Measurements from ENCODE around the gene TAGLN. TPM values are rescaled to one million over a fixed set of nuclear protein-coding genes. Genes with fewer than 3 reads are reported as not detected.

The TAGLN gene
- total RNA-seq, 2 experiments from 2014 or later, result 8.4 to 9.5 TPM

DNA sequence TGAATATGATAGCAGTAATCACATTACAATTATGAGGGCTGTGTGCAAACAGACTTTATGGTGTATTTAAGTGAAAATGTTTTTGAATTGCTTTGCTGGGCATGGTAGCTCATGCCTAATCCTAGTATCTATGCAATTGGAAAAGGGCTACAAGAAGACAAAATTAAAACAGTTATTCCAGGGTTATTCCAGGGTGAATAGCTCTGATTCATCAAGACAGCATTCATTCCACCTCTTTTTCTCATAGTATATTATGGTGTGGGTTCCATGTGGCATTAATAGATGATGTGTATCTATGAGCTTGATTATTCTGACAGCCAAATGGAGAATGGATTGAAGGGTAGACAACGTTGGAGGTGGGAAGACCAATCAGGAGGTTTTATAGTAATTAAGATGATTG is 32.7 kb upstream of the TAGLN start:
- DNase-seq (no peak), ATAC-seq (ENCODE audit: poor library complexity) (no peak)
- no peak overlapping the region for H3K4me3 Mint-ChIP-seq
- no peaks in the 10 kb centered on the region for H3K4me1 Mint-ChIP-seq (ENCODE audit: low read depth)
- CTCF ChIA-PET, result interaction anchor here (1.0 to 1.5 kb wide), 2 partner anchors 10 to 14 kb away, joined by 3 to 4 read pairs; no protein-coding TSS in a partner anchor
- H3K27ac ChIP-seq (ENCODE audit: low read depth in 1 of 2, low read length in 2 of 2), result no peak overlapping the region
- H3K36me3 ChIP-seq (ENCODE audit: insufficient read depth, low read length), result peaks cover 74% of the 10 kb centered on the region
- H3K27me3 Mint-ChIP-seq, result no peaks in the 10 kb centered on the region
- peaks cover 88% of the 10 kb centered on the region for H3K36me3 Mint-ChIP-seq (ENCODE audit: low read depth)
- peak overlapping the region; percentile 4 for H3K27ac Mint-ChIP-seq
- POLR2A ChIA-PET, result interaction anchor here (1.6 kb wide), 1 partner anchor 12 kb away, joined by 7 read pairs; the partner anchor contains the start of gene SIDT2
- no peak overlapping the region for H3K4me3 ChIP-seq (ENCODE audit: low read length)
- H3K9me3 Mint-ChIP-seq, result no peaks in the 10 kb centered on the region
- no peaks in the 10 kb centered on the region for H3K9me3 ChIP-seq (ENCODE audit: control insufficient read depth in 1 of 2, insufficient read depth in 1 of 2, low read length in 2 of 2)
- intact Hi-C loops (cut with DNase I, micrococcal nuclease), result no loop called here
- no peaks in the 10 kb centered on the region for H3K27me3 ChIP-seq (ENCODE audit: control insufficient read depth in 1 of 2, insufficient read depth in 2 of 2, low read length in 2 of 2)
- TF ChIP-seq, protein P1, sequence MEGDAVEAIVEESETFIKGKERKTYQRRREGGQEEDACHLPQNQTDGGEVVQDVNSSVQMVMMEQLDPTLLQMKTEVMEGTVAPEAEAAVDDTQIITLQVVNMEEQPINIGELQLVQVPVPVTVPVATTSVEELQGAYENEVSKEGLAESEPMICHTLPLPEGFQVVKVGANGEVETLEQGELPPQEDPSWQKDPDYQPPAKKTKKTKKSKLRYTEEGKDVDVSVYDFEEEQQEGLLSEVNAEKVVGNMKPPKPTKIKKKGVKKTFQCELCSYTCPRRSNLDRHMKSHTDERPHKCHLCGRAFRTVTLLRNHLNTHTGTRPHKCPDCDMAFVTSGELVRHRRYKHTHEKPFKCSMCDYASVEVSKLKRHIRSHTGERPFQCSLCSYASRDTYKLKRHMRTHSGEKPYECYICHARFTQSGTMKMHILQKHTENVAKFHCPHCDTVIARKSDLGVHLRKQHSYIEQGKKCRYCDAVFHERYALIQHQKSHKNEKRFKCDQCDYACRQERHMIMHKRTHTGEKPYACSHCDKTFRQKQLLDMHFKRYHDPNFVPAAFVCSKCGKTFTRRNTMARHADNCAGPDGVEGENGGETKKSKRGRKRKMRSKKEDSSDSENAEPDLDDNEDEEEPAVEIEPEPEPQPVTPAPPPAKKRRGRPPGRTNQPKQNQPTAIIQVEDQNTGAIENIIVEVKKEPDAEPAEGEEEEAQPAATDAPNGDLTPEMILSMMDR (IDR thresholded peaks at IDR 0.05), result no peak
- no peaks in the 10 kb centered on the region for H3K4me1 ChIP-seq (ENCODE audit: insufficient read depth, low read length)

DNA sequence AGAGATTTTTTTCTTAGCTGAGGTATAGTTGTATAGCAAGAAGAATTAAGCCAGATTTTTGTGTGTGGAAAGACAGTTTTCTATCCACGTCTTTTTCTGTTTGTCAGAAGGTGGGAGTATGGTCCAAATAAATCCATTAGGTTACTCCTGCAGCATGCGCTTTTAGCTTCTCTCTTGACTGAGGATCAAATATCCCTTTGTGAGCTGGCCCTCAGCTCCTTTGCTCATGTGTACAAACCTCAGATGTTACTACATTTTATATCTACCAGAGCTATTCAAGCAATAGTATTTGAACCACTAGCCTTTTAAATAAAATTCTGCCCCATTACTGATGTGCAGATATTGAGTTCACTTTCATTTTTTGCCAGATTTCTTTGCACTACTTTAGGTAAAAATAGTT is 29.4 kb upstream of the TAGLN start:
- Histone ChIP-seq H3K4me1 (ENCODE audit: insufficient read depth, low read length) (no peaks in the 10 kb centered on the region), H3K36me3 (ENCODE audit: insufficient read depth, low read length) (peaks cover 47% of the 10 kb centered on the region), H3K27ac (ENCODE audit: low read depth in 1 of 2, low read length in 2 of 2) (no peak overlapping the region), H3K9me3 (ENCODE audit: control insufficient read depth in 1 of 2, insufficient read depth in 1 of 2, low read length in 2 of 2) (no peaks in the 10 kb centered on the region), H3K4me3 (ENCODE audit: low read length) (no peak overlapping the region), H3K27me3 (ENCODE audit: control insufficient read depth in 1 of 2, insufficient read depth in 2 of 2, low read length in 2 of 2) (no peaks in the 10 kb centered on the region)
- intact Hi-C loops (cut with DNase I, micrococcal nuclease), result no loop called here
- ATAC-seq (ENCODE audit: poor library complexity) (no peak), DNase-seq (no peak)
- POLR2A ChIA-PET, result no interaction called here
- H3K4me3 Mint-ChIP-seq, result no peak overlapping the region
- no peaks in the 10 kb centered on the region for H3K9me3 Mint-ChIP-seq
- peak overlapping the region; percentile 28 for H3K27ac Mint-ChIP-seq
- TF ChIP-seq, protein P1 (IDR thresholded peaks at IDR 0.05), result no peak
- H3K4me1 Mint-ChIP-seq (ENCODE audit: low read depth), result peaks cover 10% of the 10 kb centered on the region
- peaks cover 56% of the 10 kb centered on the region for H3K36me3 Mint-ChIP-seq (ENCODE audit: low read depth)
- CTCF ChIA-PET, result interaction anchor here (0.7 to 1.2 kb wide), 2 partner anchors 9 to 354 kb away, joined by 3 read pairs; partner anchors contain the start of gene SIDT2
- no peaks in the 10 kb centered on the region for H3K27me3 Mint-ChIP-seq

DNA sequence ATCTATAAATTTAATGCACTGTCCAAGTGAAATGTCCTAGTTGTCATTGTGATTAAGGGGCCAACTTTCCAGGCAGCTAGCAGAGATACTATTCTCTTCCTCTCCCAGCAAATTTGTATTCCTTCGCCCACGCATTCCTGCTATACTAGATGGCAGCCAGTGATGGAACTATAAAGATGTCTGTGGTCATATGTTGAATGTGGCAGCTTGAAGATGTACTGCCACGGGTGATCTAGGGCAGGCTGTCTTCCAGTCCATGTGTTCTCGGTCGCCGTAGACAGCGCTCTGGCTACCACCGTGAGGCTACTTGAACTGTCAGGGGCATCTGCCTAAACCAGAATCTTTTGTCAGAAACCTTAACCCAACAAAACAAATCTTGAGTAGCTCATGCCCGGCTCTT is 29.0 kb upstream of the TAGLN start:
- no peak overlapping the region for H3K4me3 Mint-ChIP-seq
- H3K9me3 Mint-ChIP-seq, result no peaks in the 10 kb centered on the region
- H3K4me1 Mint-ChIP-seq (ENCODE audit: low read depth), result peaks cover 10% of the 10 kb centered on the region
- ChIA-PET POLR2A (interaction anchor here (3.0 kb wide), 1 partner anchor 26 kb away, joined by 16 read pairs; the partner anchor contains the start of gene PAFAH1B2), CTCF (interaction anchor here (0.7 to 1.2 kb wide), 3 partner anchors 8 to 354 kb away, joined by 3 read pairs; partner anchors contain the start of gene SIDT2)
- ATAC-seq (ENCODE audit: poor library complexity), result no peak
- no peak overlapping the region for H3K4me3 ChIP-seq (ENCODE audit: low read length)
- H3K36me3 Mint-ChIP-seq (ENCODE audit: low read depth), result peaks cover 54% of the 10 kb centered on the region
- H3K27me3 ChIP-seq (ENCODE audit: control insufficient read depth in 1 of 2, insufficient read depth in 2 of 2, low read length in 2 of 2), result no peaks in the 10 kb centered on the region
- intact Hi-C loops (cut with DNase I, micrococcal nuclease), result no loop called here
- no peaks in the 10 kb centered on the region for H3K4me1 ChIP-seq (ENCODE audit: insufficient read depth, low read length)
- no peak overlapping the region for H3K27ac ChIP-seq (ENCODE audit: low read depth in 1 of 2, low read length in 2 of 2)
- H3K36me3 ChIP-seq (ENCODE audit: insufficient read depth, low read length), result peaks cover 44% of the 10 kb centered on the region
- no peaks in the 10 kb centered on the region for H3K27me3 Mint-ChIP-seq
- no peak overlapping the region for H3K27ac Mint-ChIP-seq
- TF ChIP-seq, protein P1 (IDR thresholded peaks at IDR 0.05), result no peak
- no peak for DNase-seq
- H3K9me3 ChIP-seq (ENCODE audit: control insufficient read depth in 1 of 2, insufficient read depth in 1 of 2, low read length in 2 of 2), result no peaks in the 10 kb centered on the region
